ENCODE measurements around the gene PRUNE2.

PRUNE2 gene

DNA sequence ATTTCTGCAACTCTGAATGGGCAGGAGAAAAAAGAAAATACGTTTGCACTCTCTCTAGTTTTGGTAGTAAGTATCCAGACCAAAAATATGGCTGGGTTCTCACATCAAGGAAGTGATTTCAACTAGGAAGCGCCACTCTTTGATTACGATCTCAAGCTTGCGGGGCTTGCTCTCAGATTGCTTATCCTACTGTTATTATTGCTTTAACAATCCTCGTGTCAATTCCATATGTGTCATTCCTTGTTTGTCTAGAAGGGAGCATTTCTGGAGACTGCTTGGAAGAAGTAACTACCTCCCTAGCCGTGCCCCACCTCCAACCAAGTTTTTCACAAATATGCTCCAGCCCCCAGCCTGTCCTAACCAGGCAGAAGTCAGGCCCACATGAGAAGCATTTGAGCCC lies 3.5 kb downstream of the PRUNE2 start:
- DNase-seq (ENCODE audit: low read depth in 2 of 2) = no peak

DNA sequence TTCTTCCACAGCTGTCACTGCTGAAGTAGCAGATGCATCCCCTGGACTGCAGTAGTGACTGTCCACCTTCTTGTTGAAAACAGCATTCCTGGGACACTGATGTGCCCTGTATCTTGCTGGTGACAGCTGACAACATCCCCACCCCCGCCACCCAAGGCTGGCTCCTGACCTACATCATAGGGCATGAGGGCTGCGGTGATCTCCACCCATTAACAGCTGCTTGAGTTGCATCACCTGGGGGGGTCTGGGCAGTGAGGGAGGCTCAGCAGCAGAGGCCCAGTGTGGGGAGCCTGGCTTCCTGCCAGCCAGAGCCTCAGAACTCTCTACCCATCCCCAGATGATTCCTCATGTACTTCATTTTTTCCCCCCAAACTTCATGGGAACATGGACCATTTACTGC lies 4.1 kb downstream of the PRUNE2 start:
- DNase-seq (ENCODE audit: low read depth in 2 of 2) = no peak

DNA sequence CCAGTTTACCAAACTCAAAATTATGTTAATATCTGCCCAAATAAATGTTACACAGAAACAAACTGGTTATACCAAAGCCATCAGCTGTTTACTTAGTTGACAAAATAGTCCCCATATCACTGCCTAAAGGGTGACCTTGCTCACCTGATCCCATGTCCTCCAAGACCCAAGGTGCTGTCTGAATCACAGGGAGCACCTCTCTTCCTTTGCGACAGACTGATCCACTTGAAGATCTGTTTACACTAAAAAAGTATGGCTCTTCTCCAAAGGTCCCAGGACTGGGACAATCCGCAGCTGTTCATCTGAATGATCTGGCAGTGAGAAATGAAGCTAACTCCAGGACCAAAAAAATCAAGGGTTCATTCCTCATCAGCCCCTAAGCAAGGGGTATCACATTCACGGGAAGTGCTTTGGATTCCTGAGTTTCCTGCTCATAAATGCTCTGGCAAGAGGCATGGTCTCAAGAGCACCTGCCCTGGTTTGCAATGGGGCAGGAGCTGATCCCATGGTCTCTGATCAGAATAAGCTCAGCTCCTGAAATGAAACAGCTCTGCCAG lies 5.0 kb downstream of the PRUNE2 start:
- no peak for DNase-seq (ENCODE audit: low read depth in 2 of 2)

DNA sequence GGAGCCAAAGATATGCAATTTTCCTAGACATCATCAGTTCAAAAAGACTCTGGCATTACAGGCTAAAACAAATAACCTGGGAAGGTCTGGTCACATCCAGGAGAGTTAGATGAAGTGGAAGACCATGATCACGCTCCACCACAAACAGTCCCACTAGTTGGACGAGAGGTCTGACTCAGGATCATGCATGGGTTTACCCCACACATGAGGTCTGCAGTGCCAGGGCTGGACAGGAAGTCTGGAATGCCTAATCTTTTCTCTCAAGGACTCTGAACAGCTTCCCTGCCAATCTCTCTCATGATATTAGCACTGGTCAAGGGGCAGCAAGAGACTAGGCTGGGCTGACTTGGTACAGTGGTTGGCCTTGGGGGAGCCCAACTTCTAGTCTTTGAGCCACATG lies 7.1 kb downstream of the PRUNE2 start:
- DNase-seq (ENCODE audit: low read depth in 2 of 2) = no peak

DNA sequence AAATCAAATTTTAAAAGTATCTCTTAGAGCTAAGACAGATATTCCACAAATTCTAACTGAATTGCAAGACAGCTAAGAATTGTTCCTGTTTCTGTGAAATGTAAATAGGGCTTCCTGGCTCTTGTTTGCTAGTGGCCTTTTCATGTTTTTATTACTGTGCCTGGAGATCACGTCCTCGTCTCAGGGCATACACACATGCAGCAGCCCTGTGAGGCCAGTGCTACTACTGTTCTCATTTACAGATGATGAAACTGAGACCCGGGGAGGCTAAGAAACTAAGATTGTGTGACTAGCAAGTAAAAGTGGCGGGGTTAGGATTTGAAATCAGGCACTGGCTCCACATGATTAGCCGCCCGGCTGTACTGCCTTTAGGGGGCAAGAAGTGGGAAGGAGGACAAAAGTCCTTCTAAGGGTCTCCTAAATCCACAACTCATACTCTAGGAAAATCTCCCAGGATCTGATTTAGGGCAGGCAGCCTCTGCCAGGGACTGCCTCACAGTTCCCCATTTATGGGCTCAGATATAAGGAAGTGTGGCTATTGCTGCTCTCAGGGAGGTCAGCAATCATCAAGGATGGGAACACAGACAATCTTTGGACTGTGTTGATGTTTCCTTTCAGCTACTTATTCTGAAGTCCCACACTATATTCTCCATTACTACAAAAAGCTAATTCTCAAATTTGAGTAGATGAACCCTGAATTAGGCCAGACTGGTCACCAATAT lies 7.9 kb downstream of the PRUNE2 start:
- no peak for DNase-seq (ENCODE audit: low read depth in 2 of 2)

DNA sequence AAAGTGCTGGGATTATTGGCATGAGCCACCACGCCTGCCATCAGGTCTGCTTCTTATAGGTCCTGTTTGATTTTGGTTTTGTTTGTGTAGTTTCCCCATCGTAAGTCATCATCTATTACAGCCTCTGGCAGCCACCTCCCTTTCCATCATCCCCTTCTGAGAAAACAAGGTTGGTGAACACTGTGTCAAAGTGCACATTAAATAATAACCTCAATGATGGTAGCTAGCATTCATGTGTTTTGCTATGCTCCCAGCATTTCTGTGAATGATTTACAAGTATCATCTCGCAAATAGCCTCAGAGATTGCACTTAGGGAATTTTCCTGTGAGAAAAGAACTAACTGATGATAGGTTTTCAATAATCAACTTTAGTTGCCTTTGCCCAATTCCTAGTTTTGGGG lies 9.9 kb downstream of the PRUNE2 start:
- DNase-seq (ENCODE audit: low read depth in 2 of 2) = no peak

DNA sequence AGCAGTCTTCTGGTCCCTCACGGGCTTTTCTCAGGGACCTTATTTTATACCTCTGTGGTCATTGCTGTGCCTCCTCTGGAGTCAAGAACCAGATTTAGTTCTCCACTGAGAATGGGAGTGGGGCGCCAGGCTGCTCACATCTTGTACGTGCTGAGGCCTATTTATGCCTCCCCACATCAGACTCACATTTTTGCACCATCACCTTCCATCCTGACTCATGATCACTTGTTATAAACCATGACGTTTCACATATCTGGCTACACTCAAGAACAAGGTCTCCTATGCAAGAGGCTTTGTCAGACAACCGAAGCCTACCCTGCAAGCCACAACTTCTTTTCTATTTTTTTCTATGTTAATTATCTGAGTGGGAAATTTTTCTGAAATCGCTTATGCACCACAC lies 10.7 kb downstream of the PRUNE2 start:
- DNase-seq (ENCODE audit: low read depth in 2 of 2) = no peak

DNA sequence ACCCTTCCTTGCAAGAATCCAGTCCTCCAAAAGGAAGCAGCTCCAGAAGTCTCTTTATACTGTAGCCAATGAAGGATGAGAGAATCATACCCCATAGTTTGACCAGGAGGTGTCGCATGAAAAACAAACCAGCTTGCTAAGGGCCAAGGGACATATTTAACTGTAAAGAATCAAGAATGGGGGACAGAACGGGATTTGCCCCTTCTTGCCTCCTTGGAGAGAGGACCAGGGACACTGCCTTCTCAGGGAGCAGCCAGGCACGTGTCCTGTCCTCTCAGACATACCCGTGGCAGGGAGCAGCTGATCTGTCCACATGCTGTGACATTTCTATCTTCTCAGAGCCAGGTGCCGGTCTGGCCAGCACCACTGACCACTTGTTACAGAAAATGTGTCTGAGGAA lies 11.7 kb downstream of the PRUNE2 start:
- no peak for DNase-seq (ENCODE audit: low read depth in 2 of 2)

DNA sequence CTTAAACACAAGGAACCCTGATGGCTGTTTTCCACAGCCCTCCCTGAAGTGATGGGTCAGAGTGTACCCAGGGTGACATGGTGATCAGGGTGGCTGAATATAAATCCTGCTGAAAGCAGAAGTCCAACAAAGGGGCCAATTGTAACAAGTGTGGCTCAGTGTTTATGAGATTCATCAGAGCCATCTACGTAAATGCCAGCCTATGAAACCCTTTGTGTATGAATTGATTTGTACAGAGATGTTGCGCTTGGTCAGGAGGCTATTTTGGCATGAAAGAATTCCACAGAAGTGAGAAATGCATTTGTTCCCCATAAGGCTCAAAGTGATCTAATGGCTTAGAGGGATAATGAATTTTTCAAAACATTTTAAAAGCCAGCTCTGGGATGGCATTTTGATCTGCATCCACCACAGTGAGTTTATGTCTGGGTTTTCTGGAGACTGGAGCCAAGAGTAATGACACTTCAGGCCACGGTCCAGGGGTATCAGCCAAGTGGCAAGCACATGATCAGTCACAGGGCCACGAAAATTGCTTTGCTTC lies 12.4 kb downstream of the PRUNE2 start:
- DNase-seq (ENCODE audit: low read depth in 2 of 2) = no peak

DNA sequence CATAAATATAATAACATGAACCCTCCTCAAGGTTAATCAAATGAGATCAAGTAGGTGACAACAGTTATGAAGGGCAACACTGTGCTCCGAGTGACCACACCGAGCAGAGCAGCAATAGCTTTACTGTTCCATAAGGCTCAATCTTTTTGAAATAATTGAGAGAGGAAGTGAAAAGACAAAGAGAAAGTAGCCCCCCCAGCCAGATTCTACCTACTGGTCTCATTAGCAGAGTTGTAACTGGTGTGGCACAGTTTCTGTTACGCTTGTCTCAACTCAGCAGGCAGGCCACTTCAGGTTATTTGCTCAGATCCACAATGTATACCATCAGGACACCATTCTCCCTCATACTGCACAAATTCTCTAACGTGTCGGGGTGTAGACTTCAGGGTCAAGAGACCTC lies 14.0 kb downstream of the PRUNE2 start:
- no peak for DNase-seq (ENCODE audit: low read depth in 2 of 2)

DNA sequence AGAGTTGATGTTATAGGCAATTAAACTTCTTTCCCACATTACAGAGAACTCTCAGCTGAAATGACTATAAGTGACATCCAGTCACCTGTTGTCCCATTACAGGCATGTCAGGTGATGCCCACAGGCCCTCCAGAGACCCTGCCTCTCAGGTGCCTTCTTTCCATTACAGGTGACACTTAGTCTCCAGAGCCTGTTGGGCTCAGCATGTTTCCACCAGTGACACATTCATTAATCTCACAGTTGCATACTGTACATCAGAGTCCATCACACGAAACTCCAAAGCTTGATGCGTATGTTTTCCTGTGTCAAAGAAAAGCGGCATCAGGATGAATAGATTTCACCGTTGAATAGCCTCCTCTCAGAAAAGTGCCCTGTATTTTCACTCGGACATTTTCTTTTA lies 14.6 kb downstream of the PRUNE2 start:
- no peak for DNase-seq (ENCODE audit: low read depth in 2 of 2)

DNA sequence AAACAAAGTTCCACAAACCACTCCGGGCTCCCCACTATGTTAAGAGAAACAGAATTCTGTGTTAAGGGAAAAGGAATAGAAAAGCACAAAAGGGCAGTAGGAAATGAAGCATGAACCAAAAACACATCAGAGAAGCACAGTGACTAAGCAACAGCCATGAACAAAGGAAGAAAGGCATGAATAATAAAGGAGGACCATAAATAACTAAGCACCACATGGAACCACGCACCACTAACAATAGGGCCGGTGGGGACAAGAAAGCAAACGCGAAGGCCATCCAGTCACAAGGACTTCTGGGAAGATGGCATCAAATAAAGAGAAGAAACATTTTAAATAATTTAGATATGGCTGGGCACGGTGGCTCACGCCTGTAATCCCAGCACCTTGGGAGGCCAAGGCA lies 18.0 kb downstream of the PRUNE2 start:
- DNase-seq (ENCODE audit: low read depth in 2 of 2) = no peak

DNA sequence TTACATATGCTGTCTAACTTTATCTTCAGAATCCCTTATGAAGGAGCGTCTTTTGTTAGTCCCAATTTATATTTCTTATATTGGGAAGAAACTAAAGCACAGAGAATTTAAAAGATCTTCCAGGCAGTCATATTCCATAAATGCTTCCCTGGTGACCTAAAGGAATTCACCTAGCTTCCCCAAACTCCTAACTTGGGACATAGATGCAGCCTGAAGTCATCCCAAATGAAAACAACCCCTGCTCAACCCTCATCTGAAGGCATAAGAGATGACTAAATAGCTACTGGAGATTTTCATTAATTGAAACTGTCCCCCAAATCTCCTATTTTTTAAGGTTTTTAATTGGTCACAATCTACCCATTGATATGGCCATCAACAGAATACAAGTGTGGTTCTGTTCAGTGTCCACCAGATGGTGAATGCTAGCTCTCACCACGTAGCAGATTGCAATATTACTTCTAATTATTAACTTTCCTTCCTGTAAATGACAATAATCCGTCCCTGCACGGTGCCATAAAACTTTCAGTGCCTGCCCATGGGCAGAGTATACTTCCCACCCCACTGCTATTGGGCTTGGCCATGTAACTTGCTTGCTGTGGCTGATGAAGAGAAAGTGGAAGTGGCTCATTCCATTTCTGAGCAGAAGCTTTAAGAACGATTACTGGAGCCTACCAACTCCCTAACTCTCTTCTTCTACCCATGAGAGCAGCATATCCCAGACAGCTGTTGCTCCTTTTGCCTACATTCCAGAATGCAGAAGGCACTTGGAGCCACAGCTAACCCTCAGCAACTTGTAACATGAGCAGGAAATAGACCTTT lies 18.7 kb downstream of the PRUNE2 start:
- DNase-seq (ENCODE audit: low read depth in 2 of 2) = no peak

DNA sequence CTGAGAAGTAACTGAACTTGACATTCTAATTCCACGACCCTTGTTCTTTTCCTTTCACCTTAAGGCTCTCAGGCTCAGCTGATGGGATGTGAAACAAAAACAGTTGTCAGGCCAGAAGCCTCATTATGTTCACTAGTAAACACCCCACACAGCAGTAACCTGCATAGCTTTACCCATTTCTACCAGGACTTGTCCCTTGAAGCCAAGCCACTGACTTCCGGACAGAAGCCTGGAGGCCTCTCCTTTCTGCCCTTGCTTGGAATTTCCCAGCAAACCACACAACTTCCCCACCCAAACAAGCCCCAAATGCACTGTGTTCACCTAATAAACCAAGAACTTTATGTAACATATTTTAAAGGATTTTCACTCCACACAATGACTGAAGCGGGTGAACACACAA lies 19.6 kb downstream of the PRUNE2 start:
- DNase-seq (ENCODE audit: low read depth in 2 of 2) = no peak

DNA sequence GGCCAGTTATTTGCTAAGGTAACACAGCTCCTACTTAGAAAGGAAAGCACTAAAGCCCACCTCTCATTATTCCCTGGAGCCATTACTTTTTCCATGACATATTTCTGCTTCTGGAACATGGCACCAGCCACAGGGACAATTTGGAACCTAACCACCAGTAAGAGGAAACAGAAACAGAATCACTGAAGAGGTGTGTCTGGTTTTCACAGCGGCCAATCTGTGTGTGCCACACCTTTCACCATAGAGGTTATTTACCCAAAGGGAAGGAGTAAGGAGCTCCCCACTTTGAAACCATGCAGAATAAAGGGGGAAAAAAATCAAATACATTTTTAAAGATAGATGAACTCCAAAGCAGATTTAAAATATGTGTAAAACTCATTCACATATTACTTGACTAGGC lies 21.1 kb downstream of the PRUNE2 start:
- DNase-seq (ENCODE audit: low read depth in 2 of 2) = no peak

DNA sequence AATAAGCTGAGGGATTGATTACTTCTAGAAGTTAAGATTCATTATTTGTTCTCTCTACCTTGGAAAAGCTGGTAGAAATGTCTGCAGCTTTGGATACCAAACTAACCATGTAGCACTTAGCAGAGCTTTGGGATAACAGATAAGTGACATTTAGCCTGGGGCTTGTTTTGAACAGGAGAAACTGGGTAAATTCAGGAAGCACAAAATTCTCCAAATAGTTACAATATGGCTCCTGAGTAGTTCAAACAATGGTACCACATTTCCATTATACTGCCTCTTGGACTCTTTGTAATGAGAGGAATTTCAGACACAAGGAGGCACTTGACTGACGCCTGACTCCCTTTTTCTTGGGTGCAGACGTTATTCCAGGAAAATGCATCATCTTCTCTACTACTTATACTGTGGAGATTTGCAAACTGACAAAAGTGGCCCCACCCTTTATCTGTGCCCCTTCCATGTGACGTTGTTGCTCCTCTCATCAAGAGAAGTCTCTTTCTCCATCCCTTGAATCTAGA lies 22.5 kb downstream of the PRUNE2 start:
- DNase-seq (ENCODE audit: low read depth in 2 of 2) = no peak

DNA sequence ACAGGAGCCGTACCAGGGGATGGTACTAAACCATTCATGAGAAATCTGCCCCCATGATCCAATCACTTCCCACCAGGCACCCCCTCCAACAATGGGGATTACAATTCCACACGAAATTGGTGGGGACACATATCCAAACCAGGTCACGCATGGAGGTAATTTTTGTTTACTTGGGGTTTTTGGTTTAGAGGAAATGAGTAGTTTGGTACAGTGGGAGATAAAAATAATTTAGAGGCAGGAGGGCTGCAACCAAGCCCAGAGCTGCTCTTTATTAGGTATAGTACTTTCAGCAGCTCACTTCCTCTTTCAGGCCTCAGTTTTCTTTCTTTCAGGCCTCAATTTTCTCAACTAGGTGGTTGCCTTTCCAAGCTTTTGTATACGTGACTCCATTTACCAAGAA lies 23.2 kb downstream of the PRUNE2 start:
- DNase-seq (ENCODE audit: low read depth in 2 of 2) = no peak

DNA sequence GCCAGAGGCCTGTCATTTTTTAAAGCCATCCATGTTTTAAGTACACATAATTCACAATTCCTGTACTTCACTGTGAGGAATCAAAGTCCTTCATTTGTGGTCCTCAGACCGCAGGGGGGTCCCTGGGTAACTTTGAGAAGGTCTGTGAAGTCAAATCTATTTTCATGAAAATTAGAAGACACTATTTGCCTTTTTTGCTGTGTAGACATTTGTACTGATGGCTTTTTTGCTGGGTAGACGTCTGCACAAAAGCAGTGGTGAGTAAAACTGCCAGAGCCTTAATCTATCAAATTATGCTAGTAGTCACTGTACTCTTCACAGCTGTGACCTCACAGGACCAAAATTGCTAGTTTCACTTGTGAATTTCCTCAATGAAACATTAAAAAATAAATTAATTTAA lies 25.7 kb downstream of the PRUNE2 start:
- no peak for DNase-seq (ENCODE audit: low read depth in 2 of 2)

DNA sequence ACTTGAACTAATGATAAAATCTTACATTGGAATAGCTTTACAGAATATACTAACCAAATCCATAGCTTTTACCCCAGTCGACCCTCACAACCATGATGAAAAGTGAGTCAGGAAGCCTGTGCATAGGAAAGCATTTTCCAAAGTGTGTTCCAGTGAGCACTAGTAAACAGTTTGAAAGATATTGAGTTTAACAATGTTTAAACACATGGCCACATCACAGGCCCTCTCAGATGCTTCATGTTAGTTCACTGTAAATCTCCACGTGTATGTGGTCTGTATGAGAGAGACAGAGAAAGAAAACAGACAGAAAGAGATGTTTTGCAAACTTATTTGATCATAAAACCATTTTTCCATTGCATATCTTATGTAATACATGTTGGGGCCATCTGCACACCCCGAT lies 27.0 kb downstream of the PRUNE2 start:
- no peak for DNase-seq (ENCODE audit: low read depth in 2 of 2)

DNA sequence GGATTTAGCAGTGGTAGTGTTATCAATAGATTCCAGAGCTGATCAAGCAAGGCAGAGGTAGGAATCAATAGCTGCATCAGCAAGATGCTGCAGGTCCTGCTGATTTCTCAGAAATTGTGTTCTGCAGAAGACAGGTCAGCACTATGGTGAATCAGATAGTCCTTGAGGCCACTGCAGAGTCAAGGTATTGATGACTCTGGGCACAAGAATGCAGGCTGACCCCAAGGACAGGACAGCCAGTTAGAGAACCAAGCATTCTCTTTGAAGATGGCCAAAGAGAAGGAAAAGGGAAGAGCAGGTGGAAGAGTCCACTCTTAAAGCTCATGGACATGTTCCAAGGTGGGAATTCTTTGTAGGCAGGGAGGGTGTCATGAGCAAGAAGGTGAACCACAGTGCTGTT lies 28.0 kb downstream of the PRUNE2 start:
- DNase-seq (ENCODE audit: low read depth in 2 of 2) = no peak

DNA sequence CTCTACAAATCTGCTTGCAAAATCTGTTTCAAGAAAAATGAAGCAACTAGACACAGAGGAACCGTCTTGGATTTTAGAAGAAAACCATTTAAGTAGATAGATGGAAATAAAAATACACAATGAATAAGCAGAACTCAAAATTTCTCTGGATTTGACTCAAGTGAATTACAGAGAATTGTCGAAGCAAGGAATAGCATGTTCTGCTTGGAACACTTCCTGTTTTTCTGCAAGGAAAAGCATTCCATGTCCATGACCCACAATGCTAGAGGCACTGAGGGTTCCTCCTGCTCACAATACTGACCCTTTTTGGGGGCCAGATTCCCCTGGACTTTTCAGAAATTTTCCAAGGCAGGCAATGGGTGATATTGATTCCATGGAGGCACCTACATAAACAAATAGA lies 29.8 kb downstream of the PRUNE2 start:
- DNase-seq (ENCODE audit: low read depth in 2 of 2) = no peak

DNA sequence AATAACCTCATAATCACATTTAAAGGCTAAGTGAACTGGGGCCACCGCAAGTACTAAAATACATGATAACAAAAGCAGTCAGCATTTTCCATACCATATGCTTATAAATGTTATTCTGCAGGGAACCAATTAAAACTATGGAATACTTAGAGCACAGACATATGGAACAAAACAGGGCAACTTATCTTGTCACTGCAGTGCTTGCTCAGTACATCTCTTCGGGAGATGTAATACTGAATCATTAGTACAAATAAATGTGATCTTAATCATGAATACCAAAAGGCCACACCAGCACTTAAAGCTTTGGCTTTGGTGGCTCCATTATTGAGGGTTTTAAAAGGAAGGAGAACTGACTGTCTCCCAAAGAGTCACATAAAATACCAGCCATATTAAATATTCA lies 32.1 kb downstream of the PRUNE2 start:
- DNase-seq (ENCODE audit: low read depth in 2 of 2) = no peak
